ENCODE results near the gene DPYD.

DNA sequence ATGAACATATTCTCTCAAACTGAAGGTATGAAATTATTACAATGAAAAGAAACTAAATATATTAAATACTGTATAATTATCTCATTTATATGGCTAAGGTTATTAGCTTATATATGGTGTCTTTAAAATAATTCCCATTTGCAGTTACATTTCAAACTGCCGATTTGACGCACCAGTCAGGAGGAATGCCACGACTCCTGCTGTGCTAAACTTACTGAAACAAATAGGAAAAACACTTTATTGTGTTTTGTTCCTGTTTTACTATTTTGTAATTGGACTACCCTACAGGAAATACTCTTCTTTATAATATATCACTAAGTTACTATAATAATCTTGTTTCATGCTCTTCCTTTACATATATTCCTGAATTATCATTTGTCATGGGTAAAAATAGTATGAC is 117.8 kb downstream of the DPYD start:
- TF ChIP-seq, protein P1, sequence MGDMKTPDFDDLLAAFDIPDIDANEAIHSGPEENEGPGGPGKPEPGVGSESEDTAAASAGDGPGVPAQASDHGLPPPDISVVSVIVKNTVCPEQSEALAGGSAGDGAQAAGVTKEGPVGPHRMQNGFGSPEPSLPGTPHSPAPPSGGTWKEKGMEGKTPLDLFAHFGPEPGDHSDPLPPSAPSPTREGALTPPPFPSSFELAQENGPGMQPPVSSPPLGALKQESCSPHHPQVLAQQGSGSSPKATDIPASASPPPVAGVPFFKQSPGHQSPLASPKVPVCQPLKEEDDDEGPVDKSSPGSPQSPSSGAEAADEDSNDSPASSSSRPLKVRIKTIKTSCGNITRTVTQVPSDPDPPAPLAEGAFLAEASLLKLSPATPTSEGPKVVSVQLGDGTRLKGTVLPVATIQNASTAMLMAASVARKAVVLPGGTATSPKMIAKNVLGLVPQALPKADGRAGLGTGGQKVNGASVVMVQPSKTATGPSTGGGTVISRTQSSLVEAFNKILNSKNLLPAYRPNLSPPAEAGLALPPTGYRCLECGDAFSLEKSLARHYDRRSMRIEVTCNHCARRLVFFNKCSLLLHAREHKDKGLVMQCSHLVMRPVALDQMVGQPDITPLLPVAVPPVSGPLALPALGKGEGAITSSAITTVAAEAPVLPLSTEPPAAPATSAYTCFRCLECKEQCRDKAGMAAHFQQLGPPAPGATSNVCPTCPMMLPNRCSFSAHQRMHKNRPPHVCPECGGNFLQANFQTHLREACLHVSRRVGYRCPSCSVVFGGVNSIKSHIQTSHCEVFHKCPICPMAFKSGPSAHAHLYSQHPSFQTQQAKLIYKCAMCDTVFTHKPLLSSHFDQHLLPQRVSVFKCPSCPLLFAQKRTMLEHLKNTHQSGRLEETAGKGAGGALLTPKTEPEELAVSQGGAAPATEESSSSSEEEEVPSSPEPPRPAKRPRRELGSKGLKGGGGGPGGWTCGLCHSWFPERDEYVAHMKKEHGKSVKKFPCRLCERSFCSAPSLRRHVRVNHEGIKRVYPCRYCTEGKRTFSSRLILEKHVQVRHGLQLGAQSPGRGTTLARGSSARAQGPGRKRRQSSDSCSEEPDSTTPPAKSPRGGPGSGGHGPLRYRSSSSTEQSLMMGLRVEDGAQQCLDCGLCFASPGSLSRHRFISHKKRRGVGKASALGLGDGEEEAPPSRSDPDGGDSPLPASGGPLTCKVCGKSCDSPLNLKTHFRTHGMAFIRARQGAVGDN (IDR thresholded peaks at IDR 0.05), result no peak
- no peak for TF ChIP-seq SUZ12 (IDR thresholded peaks at IDR 0.05; ENCODE audit: unreplicated experiment)
- no peak for TF ChIP-seq HDAC6 (IDR thresholded peaks at IDR 0.05; ENCODE audit: unreplicated experiment)
- no peak for TF ChIP-seq SP1 (IDR thresholded peaks at IDR 0.05; ENCODE audit: low read depth, low read length)
- TF ChIP-seq, protein P2, sequence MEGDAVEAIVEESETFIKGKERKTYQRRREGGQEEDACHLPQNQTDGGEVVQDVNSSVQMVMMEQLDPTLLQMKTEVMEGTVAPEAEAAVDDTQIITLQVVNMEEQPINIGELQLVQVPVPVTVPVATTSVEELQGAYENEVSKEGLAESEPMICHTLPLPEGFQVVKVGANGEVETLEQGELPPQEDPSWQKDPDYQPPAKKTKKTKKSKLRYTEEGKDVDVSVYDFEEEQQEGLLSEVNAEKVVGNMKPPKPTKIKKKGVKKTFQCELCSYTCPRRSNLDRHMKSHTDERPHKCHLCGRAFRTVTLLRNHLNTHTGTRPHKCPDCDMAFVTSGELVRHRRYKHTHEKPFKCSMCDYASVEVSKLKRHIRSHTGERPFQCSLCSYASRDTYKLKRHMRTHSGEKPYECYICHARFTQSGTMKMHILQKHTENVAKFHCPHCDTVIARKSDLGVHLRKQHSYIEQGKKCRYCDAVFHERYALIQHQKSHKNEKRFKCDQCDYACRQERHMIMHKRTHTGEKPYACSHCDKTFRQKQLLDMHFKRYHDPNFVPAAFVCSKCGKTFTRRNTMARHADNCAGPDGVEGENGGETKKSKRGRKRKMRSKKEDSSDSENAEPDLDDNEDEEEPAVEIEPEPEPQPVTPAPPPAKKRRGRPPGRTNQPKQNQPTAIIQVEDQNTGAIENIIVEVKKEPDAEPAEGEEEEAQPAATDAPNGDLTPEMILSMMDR (IDR thresholded peaks at IDR 0.05 in 2 of 3, conservative IDR thresholded peaks at IDR 0.05 in 1 of 3; ENCODE audit: control insufficient read depth in 2 of 3, extremely low read depth in 1 of 3, insufficient read depth in 1 of 3, low read depth in 3 of 3, low read length in 3 of 3), result no peak
- TF ChIP-seq KAT2A (conservative IDR thresholded peaks at IDR 0.05; ENCODE audit: control insufficient read depth, low read depth, low read length), result no peak
- no peak for TF ChIP-seq EZH2 (IDR thresholded peaks at IDR 0.05; ENCODE audit: borderline replicate concordance, control insufficient read depth, low read depth, low read length)
- no peak for TF ChIP-seq EP300 (IDR thresholded peaks at IDR 0.05; ENCODE audit: borderline replicate concordance in 1 of 2, control insufficient read depth in 1 of 2, low read depth in 2 of 2, low read length in 2 of 2)
- no peak for TF ChIP-seq EGR1 (IDR thresholded peaks at IDR 0.05; ENCODE audit: borderline replicate concordance in 1 of 2, low read depth in 2 of 2, low read length in 2 of 2)
- TF ChIP-seq, protein P3, sequence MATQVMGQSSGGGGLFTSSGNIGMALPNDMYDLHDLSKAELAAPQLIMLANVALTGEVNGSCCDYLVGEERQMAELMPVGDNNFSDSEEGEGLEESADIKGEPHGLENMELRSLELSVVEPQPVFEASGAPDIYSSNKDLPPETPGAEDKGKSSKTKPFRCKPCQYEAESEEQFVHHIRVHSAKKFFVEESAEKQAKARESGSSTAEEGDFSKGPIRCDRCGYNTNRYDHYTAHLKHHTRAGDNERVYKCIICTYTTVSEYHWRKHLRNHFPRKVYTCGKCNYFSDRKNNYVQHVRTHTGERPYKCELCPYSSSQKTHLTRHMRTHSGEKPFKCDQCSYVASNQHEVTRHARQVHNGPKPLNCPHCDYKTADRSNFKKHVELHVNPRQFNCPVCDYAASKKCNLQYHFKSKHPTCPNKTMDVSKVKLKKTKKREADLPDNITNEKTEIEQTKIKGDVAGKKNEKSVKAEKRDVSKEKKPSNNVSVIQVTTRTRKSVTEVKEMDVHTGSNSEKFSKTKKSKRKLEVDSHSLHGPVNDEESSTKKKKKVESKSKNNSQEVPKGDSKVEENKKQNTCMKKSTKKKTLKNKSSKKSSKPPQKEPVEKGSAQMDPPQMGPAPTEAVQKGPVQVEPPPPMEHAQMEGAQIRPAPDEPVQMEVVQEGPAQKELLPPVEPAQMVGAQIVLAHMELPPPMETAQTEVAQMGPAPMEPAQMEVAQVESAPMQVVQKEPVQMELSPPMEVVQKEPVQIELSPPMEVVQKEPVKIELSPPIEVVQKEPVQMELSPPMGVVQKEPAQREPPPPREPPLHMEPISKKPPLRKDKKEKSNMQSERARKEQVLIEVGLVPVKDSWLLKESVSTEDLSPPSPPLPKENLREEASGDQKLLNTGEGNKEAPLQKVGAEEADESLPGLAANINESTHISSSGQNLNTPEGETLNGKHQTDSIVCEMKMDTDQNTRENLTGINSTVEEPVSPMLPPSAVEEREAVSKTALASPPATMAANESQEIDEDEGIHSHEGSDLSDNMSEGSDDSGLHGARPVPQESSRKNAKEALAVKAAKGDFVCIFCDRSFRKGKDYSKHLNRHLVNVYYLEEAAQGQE (IDR thresholded peaks at IDR 0.05; ENCODE audit: low read depth, low read length), result no peak
- no peak for TF ChIP-seq JUND (IDR thresholded peaks at IDR 0.05; ENCODE audit: low read depth, low read length)

All from GM12878 (cell line).